ENCODE data around the gene ENPP6. TPM values are rescaled to one million over a fixed set of nuclear protein-coding genes. Genes with fewer than 3 reads are reported as not detected.
"Not testable (repeated sequence)": the region's sequence is repeated elsewhere in the genome, so short reads cannot be mapped to it uniquely, and the experiment has no call there.

ENPP6 gene
- total RNA-seq, 2 experiments from 2014 or later, result not detected

GRCh38 chr4:184232975-184233374 lies 15.3 kb upstream of the ENPP6 start:
- H3K36me3 Mint-ChIP-seq (ENCODE audit: low read depth), result no peaks in the 10 kb centered on the region
- no peaks in the 10 kb centered on the region for H3K9me3 Mint-ChIP-seq
- H3K4me1 Mint-ChIP-seq (ENCODE audit: low read depth), result peaks cover 49% of the 10 kb centered on the region
- H3K27ac Mint-ChIP-seq, result no peak overlapping the region
- no peak for DNase-seq
- intact Hi-C loops (cut with micrococcal nuclease), result loop anchor here (10.0 kb wide), 2 partner anchors 592 to 1318 kb away; partner anchors contain the start of genes ACSL1 and DCTD
- CTCF ChIA-PET, result no interaction called here
- no peaks in the 10 kb centered on the region for H3K27me3 Mint-ChIP-seq (ENCODE audit: low read depth)
- no peak overlapping the region for H3K4me3 Mint-ChIP-seq

GRCh38 chr4:184232202-184232601 lies 14.5 kb upstream of the ENPP6 start:
- H3K4me3 Mint-ChIP-seq, result no peak overlapping the region

DNA sequence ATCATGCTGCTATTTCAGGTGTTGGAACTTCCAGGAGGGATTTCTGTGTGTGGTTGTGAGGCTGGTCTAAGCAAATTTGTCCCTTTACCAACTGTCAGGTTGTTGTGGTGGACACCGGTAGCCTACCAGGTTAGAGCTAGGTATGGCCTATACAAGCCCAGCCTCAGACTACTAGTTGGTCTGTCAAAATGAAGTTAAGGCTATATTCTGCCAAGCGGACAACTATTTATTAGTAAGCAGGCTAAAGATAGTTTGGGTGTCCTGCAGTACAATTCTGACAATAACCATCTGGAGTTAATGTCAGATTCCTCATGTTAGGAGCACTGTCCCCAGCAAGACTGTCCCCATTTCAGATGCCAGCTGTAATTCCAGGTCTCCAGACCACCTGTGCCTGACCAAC lies 13.9 kb upstream of the ENPP6 start:
- no peak overlapping the region for H3K4me3 Mint-ChIP-seq
- H3K9me3 Mint-ChIP-seq, result no peaks in the 10 kb centered on the region
- DNase-seq, result no peak
- no peak overlapping the region for H3K27ac Mint-ChIP-seq
- H3K27me3 Mint-ChIP-seq (ENCODE audit: low read depth), result no peaks in the 10 kb centered on the region
- H3K36me3 Mint-ChIP-seq (ENCODE audit: low read depth), result no peaks in the 10 kb centered on the region
- CTCF ChIA-PET, result interaction anchor here (0.5 to 3.9 kb wide), 4 partner anchors 20 to 507 kb away, joined by 3 to 21 read pairs (median 4); no protein-coding TSS in a partner anchor
- peaks cover 35% of the 10 kb centered on the region for H3K4me1 Mint-ChIP-seq (ENCODE audit: low read depth)
- intact Hi-C loops (cut with micrococcal nuclease), result loop anchor here (10.0 kb wide), 2 partner anchors 593 to 1317 kb away; partner anchors contain the start of genes ACSL1 and DCTD

More at GRCh38 chr4:184232202-184232601, 14.5 kb upstream of the ENPP6 start:
- peaks cover 42% of the 10 kb centered on the region for H3K4me1 Mint-ChIP-seq (ENCODE audit: low read depth)
- no peaks in the 10 kb centered on the region for H3K9me3 Mint-ChIP-seq
- DNase-seq, result no peak
- H3K36me3 Mint-ChIP-seq (ENCODE audit: low read depth), result no peaks in the 10 kb centered on the region
- H3K27ac Mint-ChIP-seq, result no peak overlapping the region
- CTCF ChIA-PET, result interaction anchor here (0.5 to 3.9 kb wide), 2 partner anchors 20 to 286 kb away, joined by 3 to 21 read pairs; no protein-coding TSS in a partner anchor
- H3K27me3 Mint-ChIP-seq (ENCODE audit: low read depth), result no peaks in the 10 kb centered on the region
- intact Hi-C loops (cut with micrococcal nuclease), result loop anchor here (10.0 kb wide), 2 partner anchors 593 to 1317 kb away; partner anchors contain the start of genes ACSL1 and DCTD

DNA sequence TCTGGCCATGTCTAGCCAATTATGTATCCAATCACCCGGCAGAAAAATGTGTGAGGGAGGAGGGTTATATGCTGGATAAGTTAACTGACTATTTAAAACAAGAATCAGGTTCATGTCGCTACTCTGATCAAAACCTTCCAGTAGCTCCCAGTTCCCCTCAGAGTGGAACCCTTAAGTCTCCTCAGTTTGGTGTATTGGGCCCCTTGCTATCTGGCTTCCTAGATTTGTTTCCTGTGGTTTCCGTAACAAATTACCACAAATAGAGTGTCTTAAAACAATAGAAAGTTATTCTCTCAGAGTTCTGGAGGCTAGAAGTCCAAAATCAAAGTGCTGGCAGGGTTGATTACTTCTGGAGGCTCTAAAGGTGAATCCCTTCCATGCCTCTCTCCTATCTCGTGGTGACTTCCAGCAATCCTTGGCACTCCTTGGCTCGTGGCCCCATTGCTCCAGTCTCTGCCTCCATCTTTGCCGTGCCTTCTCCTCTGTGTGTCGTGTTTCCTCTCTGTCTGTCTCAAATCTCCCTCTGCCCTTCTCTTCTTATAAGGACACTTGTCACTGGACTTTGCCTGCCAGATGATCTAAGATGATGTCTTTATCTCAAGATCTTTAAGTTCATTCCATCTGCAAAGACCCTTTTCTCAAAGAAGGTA lies 10.5 kb upstream of the ENPP6 start:
- DNase-seq, result no peak
- no peaks in the 10 kb centered on the region for H3K27me3 Mint-ChIP-seq (ENCODE audit: low read depth)
- no peaks in the 10 kb centered on the region for H3K9me3 Mint-ChIP-seq
- CTCF ChIA-PET, result no interaction called here
- no peaks in the 10 kb centered on the region for H3K36me3 Mint-ChIP-seq (ENCODE audit: low read depth)
- intact Hi-C loops (cut with micrococcal nuclease), result no loop called here
- H3K4me1 Mint-ChIP-seq (ENCODE audit: low read depth), result peaks cover 22% of the 10 kb centered on the region
- no peak overlapping the region for H3K27ac Mint-ChIP-seq
- no peak overlapping the region for H3K4me3 Mint-ChIP-seq

DNA sequence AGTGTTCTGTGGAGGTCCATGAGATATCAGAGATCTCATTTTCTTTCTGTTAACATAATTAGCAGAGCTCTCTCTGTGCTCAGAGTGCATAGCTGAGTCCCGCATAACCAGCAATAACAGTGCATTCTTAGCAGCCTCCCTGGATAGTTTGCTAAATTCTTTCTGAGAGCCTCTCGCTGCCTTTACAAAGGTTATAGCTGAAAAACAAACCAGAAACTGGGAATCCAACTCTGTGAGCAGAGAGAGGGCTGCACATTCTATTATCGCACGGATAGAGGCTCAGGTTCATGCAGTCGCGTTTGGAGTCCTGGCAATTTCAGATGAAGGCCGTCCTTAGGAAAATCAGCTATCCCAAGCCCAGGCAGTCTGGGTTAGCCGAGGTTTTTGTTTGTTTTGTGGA lies 1.2 kb downstream of the ENPP6 start:
- Mint-ChIP-seq H3K36me3 (ENCODE audit: low read depth) (no peaks in the 10 kb centered on the region), H3K4me1 (ENCODE audit: low read depth) (no peaks in the 10 kb centered on the region), H3K4me3 (no peak overlapping the region), H3K9me3 (no peaks in the 10 kb centered on the region), H3K27ac (no peak overlapping the region), H3K27me3 (ENCODE audit: low read depth) (peaks cover 7% of the 10 kb centered on the region)
- DNase-seq, result no peak
- intact Hi-C loops (cut with micrococcal nuclease), result no loop called here
- CTCF ChIA-PET, result no interaction called here

- no peaks in the 10 kb centered on the region for H3K36me3 Mint-ChIP-seq (ENCODE audit: low read depth)
- intact Hi-C loops (cut with micrococcal nuclease), result no loop called here
- H3K27me3 Mint-ChIP-seq (ENCODE audit: low read depth), result peaks cover 7% of the 10 kb centered on the region
- no peak for DNase-seq
- H3K4me1 Mint-ChIP-seq (ENCODE audit: low read depth), result no peaks in the 10 kb centered on the region
- H3K27ac Mint-ChIP-seq, result no peak overlapping the region
- H3K9me3 Mint-ChIP-seq, result no peaks in the 10 kb centered on the region
- H3K4me3 Mint-ChIP-seq, result no peak overlapping the region
- CTCF ChIA-PET, result no interaction called here
Observed at GRCh38 chr4:184215709-184216328, 1.9 kb downstream of the ENPP6 start.

DNA sequence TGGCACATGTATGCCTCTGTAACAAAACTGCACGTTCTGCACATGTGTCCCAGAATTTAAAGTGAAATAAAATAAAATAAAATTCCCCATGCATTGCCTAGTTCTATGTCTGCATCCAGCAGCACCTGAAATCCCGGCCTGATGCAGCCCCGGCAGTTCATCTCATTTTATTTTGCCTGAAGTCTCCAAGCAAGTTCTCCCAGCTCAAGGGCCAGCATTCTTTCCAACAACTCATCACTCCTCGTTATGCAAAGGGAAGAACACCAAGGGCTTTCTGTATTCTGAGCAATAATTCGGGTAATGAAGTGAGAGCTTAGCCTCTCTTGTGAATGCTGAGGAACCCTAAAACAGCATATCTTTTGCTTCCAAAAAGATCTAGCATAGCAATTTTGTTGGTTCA lies 2.7 kb downstream of the ENPP6 start:
- no peak for DNase-seq
- intact Hi-C loops (cut with micrococcal nuclease), result no loop called here
- Mint-ChIP-seq H3K36me3 (ENCODE audit: low read depth) (no peaks in the 10 kb centered on the region), H3K27me3 (ENCODE audit: low read depth) (peaks cover 7% of the 10 kb centered on the region), H3K4me1 (ENCODE audit: low read depth) (no peaks in the 10 kb centered on the region), H3K27ac (no peak overlapping the region), H3K9me3 (no peaks in the 10 kb centered on the region), H3K4me3 (no peak overlapping the region)
- CTCF ChIA-PET, result no interaction called here

- H3K36me3 Mint-ChIP-seq (ENCODE audit: low read depth); intact Hi-C loops (cut with micrococcal nuclease); H3K27ac Mint-ChIP-seq; H3K27me3 Mint-ChIP-seq (ENCODE audit: low read depth); H3K9me3 Mint-ChIP-seq; H3K4me1 Mint-ChIP-seq (ENCODE audit: low read depth); CTCF ChIA-PET; DNase-seq; H3K4me3 Mint-ChIP-seq: not testable (repeated sequence)
Observed at GRCh38 chr4:184207734-184208607, 9.7 kb downstream of the ENPP6 start.

DNA sequence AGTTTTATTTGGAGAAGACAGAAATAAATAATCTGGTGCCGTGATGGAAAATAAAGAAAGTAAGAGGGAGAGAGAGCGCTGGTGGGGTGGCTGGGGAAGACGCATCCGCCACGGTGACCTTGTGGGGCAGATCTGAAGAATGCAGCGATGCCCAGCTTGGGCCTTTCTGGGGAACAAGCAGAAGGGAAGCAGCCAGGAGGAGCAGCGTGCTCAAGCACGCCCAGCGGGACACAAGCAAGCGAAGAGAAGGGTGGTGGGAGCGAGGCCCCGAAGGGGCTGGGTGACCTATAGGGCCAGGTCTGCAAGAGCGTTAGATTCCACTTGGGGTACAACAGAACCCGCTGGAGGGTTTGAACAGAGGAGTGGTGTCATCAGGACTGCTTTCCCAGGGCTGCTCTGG lies 12.4 kb downstream of the ENPP6 start:
- Mint-ChIP-seq H3K36me3 (ENCODE audit: low read depth) (no peaks in the 10 kb centered on the region), H3K4me3 (no peak overlapping the region), H3K27ac (no peak overlapping the region), H3K4me1 (ENCODE audit: low read depth) (no peaks in the 10 kb centered on the region), H3K27me3 (ENCODE audit: low read depth) (peaks cover 2% of the 10 kb centered on the region), H3K9me3 (no peaks in the 10 kb centered on the region)
- DNase-seq, result no peak
- intact Hi-C loops (cut with micrococcal nuclease), result no loop called here
- CTCF ChIA-PET, result no interaction called here

DNA sequence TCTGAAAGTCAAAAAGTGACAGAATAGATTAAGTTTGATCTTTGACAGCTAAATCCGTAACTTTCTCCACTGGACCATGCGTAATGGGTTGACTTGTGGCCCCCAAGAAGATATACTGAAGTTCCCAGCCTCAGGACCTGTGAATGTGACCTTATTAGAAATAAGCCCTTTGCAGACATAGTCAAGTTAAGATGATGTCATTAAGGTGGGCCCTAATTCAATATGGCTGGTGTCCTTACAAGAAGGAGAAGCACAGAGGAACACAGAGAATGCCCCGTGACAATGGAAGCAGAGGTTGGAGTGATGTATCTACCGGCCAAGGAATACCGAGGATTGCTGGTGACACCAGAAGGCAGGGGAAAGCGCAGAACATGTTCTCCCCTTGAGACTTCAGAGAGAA lies 14.4 kb downstream of the ENPP6 start:
- Mint-ChIP-seq H3K36me3 (ENCODE audit: low read depth) (no peaks in the 10 kb centered on the region), H3K9me3 (no peaks in the 10 kb centered on the region), H3K4me3 (no peak overlapping the region), H3K27me3 (ENCODE audit: low read depth) (peaks cover 2% of the 10 kb centered on the region), H3K4me1 (ENCODE audit: low read depth) (no peaks in the 10 kb centered on the region), H3K27ac (no peak overlapping the region)
- intact Hi-C loops (cut with micrococcal nuclease), result no loop called here
- CTCF ChIA-PET, result no interaction called here
- DNase-seq, result no peak

DNA sequence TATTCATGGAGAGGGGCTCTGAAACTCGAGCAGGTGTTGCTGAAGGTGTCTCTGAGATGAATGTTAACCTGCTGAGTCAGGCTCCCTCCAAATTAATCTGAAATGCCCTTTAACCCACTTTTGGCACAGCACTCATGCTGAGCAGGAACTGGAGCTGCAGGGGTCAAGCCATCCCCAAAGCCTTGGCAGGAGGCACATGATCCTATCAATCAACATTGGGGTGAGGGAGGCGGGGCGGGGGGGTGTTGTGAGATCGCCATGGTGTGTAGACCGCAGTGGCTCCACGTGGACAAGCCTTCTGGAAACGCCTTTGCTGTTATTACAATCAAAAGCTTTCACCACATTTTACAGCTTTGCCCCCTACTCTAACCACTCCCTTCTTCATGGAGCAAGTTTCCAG lies 16.5 kb downstream of the ENPP6 start:
- Mint-ChIP-seq H3K27me3 (ENCODE audit: low read depth) (peaks cover 2% of the 10 kb centered on the region), H3K27ac (no peak overlapping the region), H3K4me3 (no peak overlapping the region), H3K4me1 (ENCODE audit: low read depth) (no peaks in the 10 kb centered on the region), H3K36me3 (ENCODE audit: low read depth) (no peaks in the 10 kb centered on the region), H3K9me3 (no peaks in the 10 kb centered on the region)
- no peak for DNase-seq
- CTCF ChIA-PET, result interaction anchor here (0.7 kb wide), 2 partner anchors 890 to 1088 kb away, joined by 3 to 6 read pairs; no protein-coding TSS in a partner anchor
- intact Hi-C loops (cut with micrococcal nuclease), result no loop called here

DNA sequence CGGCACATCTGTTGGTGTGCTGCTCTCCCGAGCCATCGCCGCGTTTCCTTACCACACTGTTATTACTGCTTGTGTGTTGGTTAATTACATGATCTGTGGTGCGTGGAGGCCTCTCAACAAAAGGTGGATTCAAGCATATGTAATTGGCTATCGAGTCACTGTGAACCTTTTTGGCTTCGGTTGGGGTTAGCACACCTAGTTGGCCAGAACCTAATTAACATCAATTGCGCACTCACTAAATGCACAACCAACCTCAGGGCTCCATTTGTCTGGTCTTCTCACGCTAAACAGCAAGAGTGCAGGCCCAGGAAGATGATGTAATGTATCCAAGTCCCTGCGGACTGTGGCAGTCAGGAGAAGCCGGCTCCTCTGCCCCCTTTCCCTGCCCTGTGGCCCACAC lies 17.4 kb downstream of the ENPP6 start:
- CTCF ChIA-PET, result interaction anchor here (0.5 kb wide), 1 partner anchor 435 kb away, joined by 5 read pairs; no protein-coding TSS in a partner anchor
- DNase-seq, result no peak
- Mint-ChIP-seq H3K27me3 (ENCODE audit: low read depth) (no peaks in the 10 kb centered on the region), H3K9me3 (no peaks in the 10 kb centered on the region), H3K4me3 (no peak overlapping the region), H3K4me1 (ENCODE audit: low read depth) (no peaks in the 10 kb centered on the region), H3K36me3 (ENCODE audit: low read depth) (no peaks in the 10 kb centered on the region), H3K27ac (no peak overlapping the region)
- intact Hi-C loops (cut with micrococcal nuclease), result no loop called here

All from activated naive CD4-positive, alpha-beta T cell treated with anti-CD3 and anti-CD28 coated beads for 36 hours (primary cell).